Esophagus squamous epithelium (tissue), 4 donors: ENCODE results near the gene GFRA1.

Experiments used
- CTCF ChIP-seq, 6 experiments: fragments of 450-650 bp in 4 of 6; fragments of 200-600 bp in 2 of 6; sonication (generic) in 2 of 6; IDR thresholded peaks; one replicate each; pipeline ENCODE4 v1.5.1; 2016 to 2019; ENCODE audit warnings: antibody characterized with exemption in 6 of 6, mild to moderate bottlenecking in 4 of 6, moderate library complexity in 4 of 6
- POLR2A ChIP-seq, 4 donors: fragments of 450-650 bp; IDR thresholded peaks; one replicate each; pipeline ENCODE4 v1.6.1; 2017; ENCODE audit warnings: antibody characterized with exemption in 4 of 4, mild to moderate bottlenecking in 4 of 4, moderate library complexity in 3 of 4

DNA sequence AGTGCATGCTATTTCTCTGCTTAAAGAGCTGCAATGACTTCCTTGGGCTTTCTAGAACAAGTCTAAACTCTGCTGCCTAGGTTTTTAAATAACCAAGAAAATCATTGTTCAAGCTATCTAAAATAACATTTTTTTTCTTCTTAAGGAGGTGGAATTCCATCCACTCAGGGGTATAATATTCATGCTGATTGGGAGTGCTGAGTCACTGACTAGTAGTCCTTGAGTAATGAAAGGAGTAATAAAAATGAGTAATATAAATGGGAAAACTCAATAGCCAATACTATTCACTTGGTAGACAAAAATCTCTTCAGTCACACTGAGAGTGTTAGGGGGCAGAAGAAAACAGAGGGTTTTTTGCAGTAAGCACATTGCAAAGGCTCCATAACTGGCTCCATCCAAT is 72.0 kb downstream of the GFRA1 start:
- TF ChIP-seq CTCF (IDR thresholded peaks at IDR 0.05) (no peak), POLR2A (IDR thresholded peaks at IDR 0.05) (no peak)
